ENCODE results near the gene CKS1B.
"Not testable (repeated sequence)": the region's sequence is repeated elsewhere in the genome, so short reads cannot be mapped to it uniquely, and the experiment has no call there.

Gene CKS1B

DNA sequence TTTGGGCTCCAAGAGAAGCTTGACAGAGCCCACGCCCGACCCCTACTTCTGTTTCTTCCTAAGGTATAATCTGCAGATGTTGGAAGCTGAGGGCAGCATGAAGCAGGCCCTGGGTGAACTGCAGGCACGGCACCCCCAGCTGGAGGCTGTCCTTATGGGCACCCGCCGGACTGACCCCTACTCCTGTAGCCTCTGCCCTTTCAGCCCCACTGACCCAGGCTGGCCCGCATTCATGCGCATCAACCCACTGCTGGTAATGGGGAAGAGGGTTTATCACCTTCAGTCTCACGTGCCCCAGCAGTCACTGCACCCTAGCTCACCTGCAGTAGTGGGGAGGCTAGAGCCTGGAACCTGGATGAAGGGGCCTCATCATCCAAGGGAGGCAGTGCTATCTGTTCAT, 15.8 kb downstream of the CKS1B start:
- TF ChIP-seq, protein P1, sequence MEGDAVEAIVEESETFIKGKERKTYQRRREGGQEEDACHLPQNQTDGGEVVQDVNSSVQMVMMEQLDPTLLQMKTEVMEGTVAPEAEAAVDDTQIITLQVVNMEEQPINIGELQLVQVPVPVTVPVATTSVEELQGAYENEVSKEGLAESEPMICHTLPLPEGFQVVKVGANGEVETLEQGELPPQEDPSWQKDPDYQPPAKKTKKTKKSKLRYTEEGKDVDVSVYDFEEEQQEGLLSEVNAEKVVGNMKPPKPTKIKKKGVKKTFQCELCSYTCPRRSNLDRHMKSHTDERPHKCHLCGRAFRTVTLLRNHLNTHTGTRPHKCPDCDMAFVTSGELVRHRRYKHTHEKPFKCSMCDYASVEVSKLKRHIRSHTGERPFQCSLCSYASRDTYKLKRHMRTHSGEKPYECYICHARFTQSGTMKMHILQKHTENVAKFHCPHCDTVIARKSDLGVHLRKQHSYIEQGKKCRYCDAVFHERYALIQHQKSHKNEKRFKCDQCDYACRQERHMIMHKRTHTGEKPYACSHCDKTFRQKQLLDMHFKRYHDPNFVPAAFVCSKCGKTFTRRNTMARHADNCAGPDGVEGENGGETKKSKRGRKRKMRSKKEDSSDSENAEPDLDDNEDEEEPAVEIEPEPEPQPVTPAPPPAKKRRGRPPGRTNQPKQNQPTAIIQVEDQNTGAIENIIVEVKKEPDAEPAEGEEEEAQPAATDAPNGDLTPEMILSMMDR (IDR thresholded peaks at IDR 0.05; ENCODE audit: borderline replicate concordance, insufficient read depth, low read depth, low read length), result no peak
- H3K4me3 ChIP-seq (ENCODE audit: low read depth, low read length), result no peak overlapping the region

DNA sequence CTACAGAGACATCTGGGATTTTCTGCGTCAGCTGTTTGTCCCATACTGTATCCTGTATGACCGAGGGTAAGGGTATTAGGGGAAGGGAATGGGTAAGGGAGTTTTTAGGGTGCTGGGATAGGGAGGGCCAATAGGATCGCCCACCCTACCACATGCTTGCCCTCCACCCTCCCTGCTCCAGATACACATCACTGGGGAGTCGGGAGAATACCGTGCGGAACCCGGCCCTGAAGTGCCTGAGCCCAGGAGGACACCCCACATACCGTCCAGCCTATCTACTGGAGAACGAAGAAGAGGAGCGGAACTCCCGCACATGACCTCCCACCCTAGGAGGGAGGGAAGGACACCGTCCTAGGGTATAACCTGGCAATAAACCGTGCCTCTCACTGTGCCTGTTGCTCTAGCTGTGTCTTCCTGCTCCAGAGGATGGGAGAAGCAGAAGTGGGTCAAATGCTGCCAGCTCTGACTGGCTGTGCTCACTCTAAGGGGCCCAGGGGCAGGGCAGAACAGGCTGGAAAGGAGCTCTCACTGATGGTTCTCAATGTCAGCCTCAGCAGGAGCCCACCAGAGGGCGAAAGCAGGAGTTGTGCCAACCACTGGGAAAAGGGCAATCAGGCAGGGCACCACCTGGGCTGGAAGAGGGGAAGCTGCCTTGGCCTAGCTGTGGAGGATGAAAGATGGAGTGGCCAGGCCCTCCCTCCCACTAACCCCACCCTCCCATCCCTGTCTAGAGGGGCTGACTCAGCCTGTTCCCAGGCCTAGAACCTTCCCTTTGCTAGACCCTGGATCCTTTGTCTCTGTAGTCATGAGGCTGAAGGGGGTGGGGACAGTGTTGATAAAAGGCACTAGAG, 18.5 kb downstream of the CKS1B start:
- TF ChIP-seq, protein P1 (IDR thresholded peaks at IDR 0.05; ENCODE audit: borderline replicate concordance, insufficient read depth, low read depth, low read length), result 0 out of 2 replicates have a peak, but pooled peaks have one; percentile 3
- no peak overlapping the region for H3K4me3 ChIP-seq (ENCODE audit: low read depth, low read length)

DNA sequence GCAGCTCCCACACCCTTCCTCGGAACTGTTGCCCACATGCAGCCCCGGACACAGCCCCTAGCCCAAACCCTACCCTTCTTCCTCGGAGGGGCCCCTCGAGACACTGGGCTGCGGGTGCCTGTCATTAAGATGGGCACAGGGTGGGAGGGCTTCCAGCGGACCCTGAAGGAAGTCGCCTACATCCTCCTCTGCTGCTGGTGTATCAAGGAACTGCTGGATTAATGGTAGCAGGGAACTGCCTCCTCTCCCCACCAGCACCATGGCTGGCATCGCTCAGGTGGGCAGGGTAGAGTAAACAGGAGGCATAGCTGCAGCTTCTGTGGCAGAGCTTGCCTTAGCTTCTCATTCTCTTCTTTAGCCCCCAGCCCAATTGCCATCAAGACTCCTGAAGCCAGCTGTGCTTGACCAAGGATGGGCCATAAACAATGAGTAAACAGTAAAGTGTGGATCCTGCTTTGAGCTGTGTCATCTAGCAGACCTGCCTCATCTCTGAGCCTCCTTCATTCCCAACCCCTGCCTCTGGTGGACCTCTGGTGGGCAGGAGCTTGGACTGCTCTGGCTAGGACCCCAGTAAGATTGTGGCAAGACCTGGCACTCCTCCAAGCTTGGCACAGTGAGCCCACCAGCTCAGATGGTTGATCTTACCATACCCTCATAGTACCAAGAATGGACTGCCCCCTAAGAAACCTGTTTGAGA, 19.2 kb downstream of the CKS1B start, which contains the start of gene LENEP:
Gene LENEP, plus strand, starts transcription at position 15 of the 697 bp plus-strand sequence. Its CDS starts 22 bp downstream, at position 37.
- TF ChIP-seq, protein P1 (IDR thresholded peaks at IDR 0.05; ENCODE audit: borderline replicate concordance, insufficient read depth, low read depth, low read length), result no peak
- no peak within 1 kb of the TSS for H3K4me3 ChIP-seq (ENCODE audit: low read depth, low read length)

DNA sequence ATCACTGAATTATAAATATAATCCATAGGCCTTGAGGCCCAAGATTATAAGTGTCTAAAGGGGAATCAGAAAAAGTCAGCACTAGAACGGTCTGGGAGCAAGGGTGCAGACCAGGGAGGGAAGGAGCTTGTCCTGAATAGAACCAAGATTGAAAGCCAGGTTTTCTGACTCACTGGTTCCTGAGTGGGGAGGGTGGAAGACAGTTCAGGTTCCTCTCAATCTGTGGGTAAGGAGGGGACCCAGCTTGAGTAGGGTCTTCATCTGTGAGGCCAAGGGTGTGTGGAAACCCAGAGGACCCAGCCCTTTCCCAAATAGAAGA, 19.7 kb downstream of the CKS1B start:
- no peak overlapping the region for H3K4me3 ChIP-seq (ENCODE audit: low read depth, low read length)
- TF ChIP-seq, protein P1 (IDR thresholded peaks at IDR 0.05; ENCODE audit: borderline replicate concordance, insufficient read depth, low read depth, low read length), result no peak

DNA sequence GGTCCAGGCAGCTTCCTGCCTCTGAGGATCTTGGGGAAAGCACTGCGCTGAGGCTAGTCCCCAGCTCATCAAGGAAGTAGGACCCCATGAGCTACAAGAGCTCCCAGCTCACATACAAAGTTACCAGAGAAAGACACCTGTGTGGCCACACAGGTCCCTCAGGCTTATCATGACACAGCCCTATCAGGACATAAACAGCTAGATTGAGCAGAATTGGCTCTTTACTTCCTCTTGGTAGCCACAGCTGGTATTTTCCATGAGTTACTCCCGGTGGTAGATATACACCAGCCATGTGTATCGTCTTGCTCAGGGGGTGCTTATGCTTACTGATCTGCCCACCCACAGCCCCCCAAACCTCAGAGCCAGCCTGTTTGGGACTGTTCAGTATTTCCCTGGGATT, 20.1 kb downstream of the CKS1B start:
- H3K4me3 ChIP-seq (ENCODE audit: low read depth, low read length), result no peak overlapping the region
- TF ChIP-seq, protein P1 (IDR thresholded peaks at IDR 0.05; ENCODE audit: borderline replicate concordance, insufficient read depth, low read depth, low read length), result no peak

DNA sequence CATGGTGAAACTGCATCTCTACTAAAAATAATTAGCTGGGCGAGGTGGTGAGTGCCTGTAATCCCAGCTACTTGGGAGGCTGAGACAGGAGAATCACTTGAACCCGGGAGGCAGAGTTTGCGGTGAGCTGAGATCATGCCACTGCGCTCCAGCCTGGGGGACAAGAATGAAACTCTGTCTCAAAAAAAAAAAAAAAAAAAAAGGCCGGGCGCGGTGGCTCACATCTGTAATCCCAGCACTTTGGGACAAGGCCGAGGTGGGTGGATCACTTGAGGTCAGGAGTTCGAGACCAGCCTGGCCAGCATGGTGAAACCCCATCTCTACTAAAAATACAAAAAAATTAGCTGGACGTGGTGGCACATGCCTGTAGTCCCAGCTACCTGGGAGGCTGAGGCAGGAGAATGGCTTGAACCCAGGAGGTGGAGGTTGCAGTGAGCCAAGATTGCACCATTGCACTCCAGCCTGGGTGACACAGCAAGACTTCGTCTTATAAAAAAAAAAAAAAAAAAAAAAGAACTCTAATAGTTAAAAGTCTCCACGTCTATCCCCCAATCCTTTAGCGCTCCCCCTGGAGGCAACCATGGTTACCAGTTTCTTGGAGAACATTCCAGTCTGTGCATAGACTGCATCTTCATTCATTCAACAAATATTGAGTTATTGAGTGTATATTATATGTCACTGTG, 21.0 kb downstream of the CKS1B start:
- TF ChIP-seq, protein P1 (IDR thresholded peaks at IDR 0.05; ENCODE audit: borderline replicate concordance, insufficient read depth, low read depth, low read length), result peak; percentile 18; the same call in 1 of the 2 replicates
- not testable (repeated sequence) for H3K4me3 ChIP-seq (ENCODE audit: low read depth, low read length)
